ENCODE results near the gene SELE.
A peak's percentile ranks its signal among the peaks of the same experiment; 100 is the strongest.

The SELE gene

GRCh38 chr1:169759038-169759437, 25.2 kb upstream of the SELE start:
- H3K4me3 ChIP-seq (ENCODE audit: low read length, poor library complexity, severe bottlenecking) = no peak overlapping the region
- H3K27me3 ChIP-seq (ENCODE audit: insufficient read depth, low read length, poor library complexity, severe bottlenecking) = no peaks in the 10 kb centered on the region
- H3K4me2 ChIP-seq (ENCODE audit: low read depth, low read length, poor library complexity, severe bottlenecking) = no peak overlapping the region
- no peaks in the 10 kb centered on the region for H3K79me2 ChIP-seq (ENCODE audit: insufficient read depth, low read length)
- no peaks in the 10 kb centered on the region for H4K20me1 ChIP-seq (ENCODE audit: insufficient read depth, low read length, poor library complexity, severe bottlenecking)
- H3K9me3 ChIP-seq (ENCODE audit: insufficient read depth, low read depth, low read length) = no peaks in the 10 kb centered on the region; the same call in 1 of the 2 replicates
- H3K36me3 ChIP-seq (ENCODE audit: insufficient read depth, low read length) = no peaks in the 10 kb centered on the region
- no peaks in the 10 kb centered on the region for H3F3A ChIP-seq (ENCODE audit: low read depth)
- H3K4me1 ChIP-seq (ENCODE audit: insufficient read depth, low read length, poor library complexity, severe bottlenecking) = no peaks in the 10 kb centered on the region
- H3K9ac ChIP-seq (ENCODE audit: low read depth, low read length, poor library complexity, severe bottlenecking) = no peak overlapping the region
- TF ChIP-seq EZH2phosphoT487 (IDR thresholded peaks at IDR 0.05; ENCODE audit: borderline replicate concordance) (no peak), CTCF (conservative IDR thresholded peaks at IDR 0.05; ENCODE audit: low read length) (no peak)
- H3K9me2 ChIP-seq (replicated peaks; ENCODE audit: low read depth, low read length) = no peaks in the 10 kb centered on the region
- no peak overlapping the region for H2AFZ ChIP-seq (ENCODE audit: low read length)

GRCh38 chr1:169753549-169753948, 19.7 kb upstream of the SELE start:
- no peaks in the 10 kb centered on the region for H3K36me3 ChIP-seq (ENCODE audit: insufficient read depth, low read length)
- TF ChIP-seq EZH2phosphoT487 (IDR thresholded peaks at IDR 0.05; ENCODE audit: borderline replicate concordance) (no peak), CTCF (conservative IDR thresholded peaks at IDR 0.05; ENCODE audit: low read length) (peak; percentile 24)
- H3K79me2 ChIP-seq (ENCODE audit: insufficient read depth, low read length) = no peaks in the 10 kb centered on the region
- H3K4me1 ChIP-seq (ENCODE audit: insufficient read depth, low read length, poor library complexity, severe bottlenecking) = no peaks in the 10 kb centered on the region
- no peaks in the 10 kb centered on the region for H3F3A ChIP-seq (ENCODE audit: low read depth)
- H3K9ac ChIP-seq (ENCODE audit: low read depth, low read length, poor library complexity, severe bottlenecking) = no peak overlapping the region
- H3K4me3 ChIP-seq (ENCODE audit: low read length, poor library complexity, severe bottlenecking) = no peak overlapping the region
- H3K4me2 ChIP-seq (ENCODE audit: low read depth, low read length, poor library complexity, severe bottlenecking) = no peak overlapping the region
- H3K9me3 ChIP-seq (ENCODE audit: insufficient read depth, low read depth, low read length) = no peaks in the 10 kb centered on the region
- no peaks in the 10 kb centered on the region for H3K9me2 ChIP-seq (replicated peaks; ENCODE audit: low read depth, low read length)
- H3K27me3 ChIP-seq (ENCODE audit: insufficient read depth, low read length, poor library complexity, severe bottlenecking) = no peaks in the 10 kb centered on the region
- no peaks in the 10 kb centered on the region for H4K20me1 ChIP-seq (ENCODE audit: insufficient read depth, low read length, poor library complexity, severe bottlenecking)
- H2AFZ ChIP-seq (ENCODE audit: low read length) = no peak overlapping the region

- no peaks in the 10 kb centered on the region for H3K4me1 ChIP-seq (ENCODE audit: insufficient read depth, low read length, poor library complexity, severe bottlenecking)
- H3K36me3 ChIP-seq (ENCODE audit: insufficient read depth, low read length) = no peaks in the 10 kb centered on the region
- H3K9me2 ChIP-seq (replicated peaks; ENCODE audit: low read depth, low read length) = no peaks in the 10 kb centered on the region
- H3F3A ChIP-seq (ENCODE audit: low read depth) = no peaks in the 10 kb centered on the region
- no peak overlapping the region for H2AFZ ChIP-seq (ENCODE audit: low read length)
- no peak overlapping the region for H3K9ac ChIP-seq (ENCODE audit: low read depth, low read length, poor library complexity, severe bottlenecking)
- H3K4me3 ChIP-seq (ENCODE audit: low read length, poor library complexity, severe bottlenecking) = no peak overlapping the region
- H3K4me2 ChIP-seq (ENCODE audit: low read depth, low read length, poor library complexity, severe bottlenecking) = no peak overlapping the region
- no peaks in the 10 kb centered on the region for H3K9me3 ChIP-seq (ENCODE audit: insufficient read depth, low read depth, low read length)
- no peaks in the 10 kb centered on the region for H3K27me3 ChIP-seq (ENCODE audit: insufficient read depth, low read length, poor library complexity, severe bottlenecking)
- no peaks in the 10 kb centered on the region for H3K79me2 ChIP-seq (ENCODE audit: insufficient read depth, low read length)
- H4K20me1 ChIP-seq (ENCODE audit: insufficient read depth, low read length, poor library complexity, severe bottlenecking) = no peaks in the 10 kb centered on the region
- TF ChIP-seq CTCF (conservative IDR thresholded peaks at IDR 0.05; ENCODE audit: low read length) (no peak), EZH2phosphoT487 (IDR thresholded peaks at IDR 0.05; ENCODE audit: borderline replicate concordance) (no peak)
Observed at GRCh38 chr1:169750041-169750440, 16.2 kb upstream of the SELE start.
